ENCODE results near the gene PKN1. TPM values are rescaled to one million over a fixed set of nuclear protein-coding genes. Genes with fewer than 3 reads are reported as not detected.
A peak's percentile ranks its signal among the peaks of the same experiment; 100 is the strongest.

Gene PKN1
- total RNA-seq, 6 donors from 2014 or later: 95.2 to 278 (median 200) TPM

DNA sequence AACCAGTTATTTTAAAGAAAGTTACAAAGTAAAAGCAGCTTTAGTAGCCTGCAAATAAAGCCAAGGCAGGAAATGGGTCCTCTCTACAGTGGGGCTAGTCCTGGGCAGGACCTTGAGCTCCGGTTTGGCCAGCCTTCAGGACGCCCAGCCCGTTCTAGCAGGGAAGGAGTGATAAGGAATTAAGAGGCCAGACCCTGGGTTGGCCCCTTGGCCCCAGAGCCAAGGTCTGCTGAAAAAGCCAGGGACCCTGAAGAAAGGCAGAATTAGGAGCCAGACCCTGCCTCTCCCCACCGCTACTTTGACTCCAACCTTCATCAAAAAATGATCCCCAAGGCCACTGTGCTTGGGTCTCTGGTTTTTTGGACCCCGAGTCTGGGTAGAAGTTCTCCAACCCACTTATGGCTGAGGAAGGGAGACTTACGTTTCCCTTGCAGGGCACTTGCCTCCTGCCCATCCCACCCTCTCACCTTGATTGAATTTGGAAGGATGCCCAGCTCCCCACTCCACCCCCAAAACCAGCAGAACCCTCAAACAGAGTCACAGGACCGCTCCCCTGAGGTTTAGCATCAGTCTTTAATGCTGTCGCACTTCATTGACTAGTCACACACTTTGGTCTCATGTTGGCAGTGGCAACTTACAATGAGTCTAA is 81.2 kb downstream of the PKN1 start:
- Histone ChIP-seq H3K4me3 (peak overlapping the region in 1 of 4 donors; percentile 92), H3K36me3 (peaks cover 15 to 35% (median 26%) of the 10 kb centered on the region in 4 donors), H3K27ac (peak overlapping the region; percentile 1 to 100 (median 44)), H3K4me1 (peaks cover 46 to 67% (median 56%) of the 10 kb centered on the region in 4 donors), H3K27me3 (no peaks in the 10 kb centered on the region), H3K9me3 (no peaks in the 10 kb centered on the region)
- DNase-seq (no peak), ATAC-seq (ENCODE audit: low FRiP score in 2 of 2) (no peak)
- TF ChIP-seq POLR2AphosphoS5 (IDR thresholded peaks at IDR 0.05) (no peak), POLR2A (IDR thresholded peaks at IDR 0.05) (no peak), EP300 (IDR thresholded peaks at IDR 0.05) (no peak)
- TF ChIP-seq, protein P1, sequence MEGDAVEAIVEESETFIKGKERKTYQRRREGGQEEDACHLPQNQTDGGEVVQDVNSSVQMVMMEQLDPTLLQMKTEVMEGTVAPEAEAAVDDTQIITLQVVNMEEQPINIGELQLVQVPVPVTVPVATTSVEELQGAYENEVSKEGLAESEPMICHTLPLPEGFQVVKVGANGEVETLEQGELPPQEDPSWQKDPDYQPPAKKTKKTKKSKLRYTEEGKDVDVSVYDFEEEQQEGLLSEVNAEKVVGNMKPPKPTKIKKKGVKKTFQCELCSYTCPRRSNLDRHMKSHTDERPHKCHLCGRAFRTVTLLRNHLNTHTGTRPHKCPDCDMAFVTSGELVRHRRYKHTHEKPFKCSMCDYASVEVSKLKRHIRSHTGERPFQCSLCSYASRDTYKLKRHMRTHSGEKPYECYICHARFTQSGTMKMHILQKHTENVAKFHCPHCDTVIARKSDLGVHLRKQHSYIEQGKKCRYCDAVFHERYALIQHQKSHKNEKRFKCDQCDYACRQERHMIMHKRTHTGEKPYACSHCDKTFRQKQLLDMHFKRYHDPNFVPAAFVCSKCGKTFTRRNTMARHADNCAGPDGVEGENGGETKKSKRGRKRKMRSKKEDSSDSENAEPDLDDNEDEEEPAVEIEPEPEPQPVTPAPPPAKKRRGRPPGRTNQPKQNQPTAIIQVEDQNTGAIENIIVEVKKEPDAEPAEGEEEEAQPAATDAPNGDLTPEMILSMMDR (IDR thresholded peaks at IDR 0.05): no peak
- 73 to 76% methylated on average over 8 of the region's 8 CpGs for WGBS, 2 donors

DNA sequence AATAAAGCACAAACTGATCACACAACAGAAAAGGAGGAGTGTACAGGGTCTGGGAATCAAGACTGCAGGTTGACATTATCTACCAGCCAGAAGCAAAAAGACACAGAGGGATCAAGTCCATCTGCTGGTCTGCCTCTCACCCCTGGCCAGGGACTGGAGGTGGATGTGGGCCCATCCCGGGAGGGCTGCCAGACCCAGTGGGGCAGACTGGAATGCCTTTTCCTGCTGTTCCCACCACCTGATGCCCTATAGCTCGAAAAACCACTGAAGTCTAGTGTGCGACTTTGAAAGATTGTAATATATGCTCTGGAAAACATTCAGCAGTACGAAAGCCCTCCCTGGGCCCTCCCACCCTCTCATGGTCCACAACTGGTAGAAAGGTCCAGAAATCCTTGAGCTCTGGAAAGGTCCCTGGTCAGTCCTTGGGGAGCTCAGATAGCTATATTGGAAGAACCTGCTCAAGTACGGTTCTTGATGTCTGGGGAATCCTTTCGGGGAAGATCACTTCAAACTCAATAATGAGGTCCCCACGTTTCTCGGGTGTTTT is 82.5 kb downstream of the PKN1 start:
- Histone ChIP-seq H3K27ac (peak overlapping the region; percentile 8 to 100 (median 100)), H3K4me3 (peak overlapping the region in 3 of 4 donors; percentile 74 to 92 (median 85)), H3K9me3 (no peaks in the 10 kb centered on the region), H3K27me3 (no peaks in the 10 kb centered on the region), H3K36me3 (peaks cover 15 to 35% (median 26%) of the 10 kb centered on the region in 4 donors), H3K4me1 (peaks cover 40 to 62% (median 55%) of the 10 kb centered on the region in 4 donors)
- 69 to 80% methylated on average over 7 to 8 of the region's 8 CpGs for WGBS, 2 donors
- ATAC-seq (ENCODE audit: low FRiP score in 2 of 2) (no peak), DNase-seq (peak in 1 of 2 donors; percentile 15)
- TF ChIP-seq EP300 (IDR thresholded peaks at IDR 0.05) (no peak), POLR2A (IDR thresholded peaks at IDR 0.05) (no peak), POLR2AphosphoS5 (IDR thresholded peaks at IDR 0.05) (no peak)
- TF ChIP-seq, protein P1 (IDR thresholded peaks at IDR 0.05): no peak

DNA sequence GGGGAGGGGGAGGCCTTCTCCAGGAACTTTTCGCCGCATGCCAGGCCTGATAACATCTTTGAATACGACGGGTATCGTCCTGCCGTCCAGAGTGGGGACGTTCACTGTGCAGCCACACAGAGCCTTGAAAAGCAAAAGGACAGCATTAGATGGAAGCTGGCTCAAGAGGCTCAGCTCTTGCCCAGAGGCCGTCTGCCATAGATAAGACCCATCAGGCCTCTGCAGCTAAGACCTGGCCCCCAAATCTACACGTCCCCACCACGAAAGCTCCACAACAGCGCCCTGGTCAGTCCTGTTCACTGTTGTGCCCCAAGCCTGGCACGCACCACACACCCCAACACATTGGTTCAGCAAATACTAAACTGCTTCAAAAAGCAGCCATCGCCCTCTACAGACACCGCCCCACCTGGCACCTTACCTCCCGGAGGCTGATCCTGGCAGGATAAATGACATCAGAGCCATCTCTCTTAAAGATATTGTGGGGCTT is 83.0 kb downstream of the PKN1 start:
- peak in 1 of 2 donors; percentile 57 for DNase-seq
- H3K4me1 ChIP-seq: peaks cover 38 to 57% (median 53%) of the 10 kb centered on the region in 4 donors
- TF ChIP-seq, protein P1 (IDR thresholded peaks at IDR 0.05): peak in 1 of 6 experiments; percentile 21
- no peak for TF ChIP-seq EP300 (IDR thresholded peaks at IDR 0.05)
- TF ChIP-seq POLR2A (IDR thresholded peaks at IDR 0.05): no peak
- no peak for TF ChIP-seq POLR2AphosphoS5 (IDR thresholded peaks at IDR 0.05)

DNA sequence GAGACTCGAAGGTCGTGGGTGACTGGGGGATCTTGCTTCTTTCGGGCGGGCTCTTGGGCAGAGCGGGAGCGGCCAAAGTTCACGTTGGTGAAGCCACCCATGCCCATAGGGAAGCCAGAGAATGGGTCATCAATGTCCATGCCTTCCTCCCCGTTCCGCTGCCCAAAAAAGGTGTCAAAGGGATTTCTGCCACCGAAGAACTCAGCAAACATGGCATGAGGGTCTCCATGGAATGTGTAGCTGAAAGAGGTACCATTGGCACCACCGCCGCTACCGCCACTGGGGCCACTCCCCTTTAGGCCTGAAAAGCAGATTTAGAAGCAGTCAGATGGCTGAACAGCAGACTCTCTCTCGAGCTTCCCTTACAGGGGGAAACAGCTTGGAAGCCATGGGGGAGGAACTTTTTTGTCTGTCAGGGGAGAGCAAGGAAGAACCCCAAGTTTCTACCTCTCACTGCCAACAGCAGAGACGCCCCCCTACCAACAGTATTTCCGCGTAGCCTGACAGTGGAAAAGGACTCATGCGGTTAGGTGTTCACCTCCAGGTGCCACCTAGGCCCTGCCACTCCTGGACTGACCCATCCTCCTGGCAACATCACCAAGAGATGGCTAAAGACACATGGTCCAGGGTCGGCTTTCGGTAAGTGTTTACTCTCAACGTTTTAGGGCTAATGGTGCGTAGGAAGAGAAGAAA is 83.8 kb downstream of the PKN1 start:
- H3K9me3 ChIP-seq: no peaks in the 10 kb centered on the region
- H3K27ac ChIP-seq: peak overlapping the region; percentile 100
- TF ChIP-seq, protein P1 (IDR thresholded peaks at IDR 0.05): no peak
- no peak for TF ChIP-seq POLR2AphosphoS5 (IDR thresholded peaks at IDR 0.05)
- TF ChIP-seq POLR2A (IDR thresholded peaks at IDR 0.05): no peak
- TF ChIP-seq EP300 (IDR thresholded peaks at IDR 0.05): no peak
- no peaks in the 10 kb centered on the region for H3K27me3 ChIP-seq
- 23 to 25% methylated on average over 17 to 22 of the region's 22 CpGs for WGBS, 2 donors
- H3K36me3 ChIP-seq: peaks cover 15 to 35% (median 26%) of the 10 kb centered on the region in 4 donors
- peaks cover 38 to 52% (median 48%) of the 10 kb centered on the region in 4 donors for H3K4me1 ChIP-seq
- peak overlapping the region; percentile 74 to 97 (median 88) for H3K4me3 ChIP-seq
- DNase-seq (no peak), ATAC-seq (ENCODE audit: low FRiP score in 2 of 2) (no peak)

More for the DNA sequence above, 83.0 kb downstream of the PKN1 start:
- no peaks in the 10 kb centered on the region for H3K27me3 ChIP-seq
- peak overlapping the region; percentile 8 to 100 (median 100) for H3K27ac ChIP-seq
- ATAC-seq (ENCODE audit: low FRiP score in 2 of 2): no peak
- peak overlapping the region; percentile 74 to 97 (median 88) for H3K4me3 ChIP-seq
- peaks cover 15 to 35% (median 26%) of the 10 kb centered on the region in 4 donors for H3K36me3 ChIP-seq
- H3K9me3 ChIP-seq: no peaks in the 10 kb centered on the region
- 71 to 74% methylated on average over 8 to 15 of the region's 15 CpGs for WGBS, 2 donors
